HL-60 (cell line): Measurements from ENCODE around the gene NR4A3.

Experiments
- DNase-seq, 2 experiments: peaks; one replicate each; pipeline ENCODE4 v3.0.0-alpha.2; 2010 to 2020; ENCODE audit warnings: low read depth in 1 of 2, low spot score in 1 of 2
- H3K27ac ChIP-seq: fragments of 250-450 bp; sonication (Bioruptor Pico); replicated peaks from 2 replicates; pipeline ENCODE4 v1.5.1; 2020; ENCODE audit warnings: mild to moderate bottlenecking, moderate library complexity
- H3K27me3 ChIP-seq: fragments of 250-450 bp; sonication (Bioruptor Pico); 2 replicates; pipeline ENCODE4 v1.5.1; 2021; ENCODE audit warnings: mild to moderate bottlenecking, moderate library complexity; ENCODE audit not compliant: insufficient read depth, poor library complexity, severe bottlenecking
- H3K4me3 ChIP-seq: replicated peaks from 2 replicates; pipeline ENCODE4 v1.5.1; 2011; ENCODE audit warnings: mild to moderate bottlenecking, control low read depth, low read length; ENCODE audit not compliant: insufficient read depth
- GABPA ChIP-seq: IDR thresholded peaks from 2 replicates; pipeline ENCODE4 v1.6.1; 2012; ENCODE audit warnings: low read depth
- POLR2AphosphoS5 ChIP-seq: IDR thresholded peaks from 2 replicates; pipeline ENCODE4 v1.6.1; 2012; ENCODE audit warnings: low read depth
- REST ChIP-seq: IDR thresholded peaks from 2 replicates; pipeline ENCODE4 v1.6.1; 2012; ENCODE audit warnings: low read depth; ENCODE audit not compliant: insufficient replicate concordance
- SPI1 ChIP-seq: IDR thresholded peaks from 2 replicates; pipeline ENCODE4 v1.6.1; 2012; ENCODE audit warnings: low read depth, mild to moderate bottlenecking, borderline replicate concordance
- TF ChIP-seq, protein P1 (sequence below): IDR thresholded peaks from one replicate; pipeline ENCODE4 v1.5.1; 2011; ENCODE audit warnings: low read length, control low read depth, inconsistent platforms; ENCODE audit not compliant: insufficient read depth

Gene NR4A3

GRCh38 chr9:99807956-99808355, 13.7 kb upstream of the NR4A3 start:
- Histone ChIP-seq H3K27me3 (no peaks in the 10 kb centered on the region), H3K4me3 (no peak overlapping the region), H3K27ac (no peak overlapping the region)
- TF ChIP-seq GABPA (no peak), REST (no peak), SPI1 (no peak), POLR2AphosphoS5 (no peak)
- TF ChIP-seq, protein P1, sequence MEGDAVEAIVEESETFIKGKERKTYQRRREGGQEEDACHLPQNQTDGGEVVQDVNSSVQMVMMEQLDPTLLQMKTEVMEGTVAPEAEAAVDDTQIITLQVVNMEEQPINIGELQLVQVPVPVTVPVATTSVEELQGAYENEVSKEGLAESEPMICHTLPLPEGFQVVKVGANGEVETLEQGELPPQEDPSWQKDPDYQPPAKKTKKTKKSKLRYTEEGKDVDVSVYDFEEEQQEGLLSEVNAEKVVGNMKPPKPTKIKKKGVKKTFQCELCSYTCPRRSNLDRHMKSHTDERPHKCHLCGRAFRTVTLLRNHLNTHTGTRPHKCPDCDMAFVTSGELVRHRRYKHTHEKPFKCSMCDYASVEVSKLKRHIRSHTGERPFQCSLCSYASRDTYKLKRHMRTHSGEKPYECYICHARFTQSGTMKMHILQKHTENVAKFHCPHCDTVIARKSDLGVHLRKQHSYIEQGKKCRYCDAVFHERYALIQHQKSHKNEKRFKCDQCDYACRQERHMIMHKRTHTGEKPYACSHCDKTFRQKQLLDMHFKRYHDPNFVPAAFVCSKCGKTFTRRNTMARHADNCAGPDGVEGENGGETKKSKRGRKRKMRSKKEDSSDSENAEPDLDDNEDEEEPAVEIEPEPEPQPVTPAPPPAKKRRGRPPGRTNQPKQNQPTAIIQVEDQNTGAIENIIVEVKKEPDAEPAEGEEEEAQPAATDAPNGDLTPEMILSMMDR: no peak
- no peak for DNase-seq

- peak in 1 of 2 experiments; percentile 7 for DNase-seq
- no peak overlapping the region for H3K27ac ChIP-seq
- H3K4me3 ChIP-seq: no peak overlapping the region
- peak; percentile 55; the same call in 1 of the 2 replicates for TF ChIP-seq SPI1
- no peak for TF ChIP-seq REST
- no peaks in the 10 kb centered on the region for H3K27me3 ChIP-seq
These were observed 13.2 kb upstream of the NR4A3 start for GRCh38 chr9:99808454-99808853.

DNA sequence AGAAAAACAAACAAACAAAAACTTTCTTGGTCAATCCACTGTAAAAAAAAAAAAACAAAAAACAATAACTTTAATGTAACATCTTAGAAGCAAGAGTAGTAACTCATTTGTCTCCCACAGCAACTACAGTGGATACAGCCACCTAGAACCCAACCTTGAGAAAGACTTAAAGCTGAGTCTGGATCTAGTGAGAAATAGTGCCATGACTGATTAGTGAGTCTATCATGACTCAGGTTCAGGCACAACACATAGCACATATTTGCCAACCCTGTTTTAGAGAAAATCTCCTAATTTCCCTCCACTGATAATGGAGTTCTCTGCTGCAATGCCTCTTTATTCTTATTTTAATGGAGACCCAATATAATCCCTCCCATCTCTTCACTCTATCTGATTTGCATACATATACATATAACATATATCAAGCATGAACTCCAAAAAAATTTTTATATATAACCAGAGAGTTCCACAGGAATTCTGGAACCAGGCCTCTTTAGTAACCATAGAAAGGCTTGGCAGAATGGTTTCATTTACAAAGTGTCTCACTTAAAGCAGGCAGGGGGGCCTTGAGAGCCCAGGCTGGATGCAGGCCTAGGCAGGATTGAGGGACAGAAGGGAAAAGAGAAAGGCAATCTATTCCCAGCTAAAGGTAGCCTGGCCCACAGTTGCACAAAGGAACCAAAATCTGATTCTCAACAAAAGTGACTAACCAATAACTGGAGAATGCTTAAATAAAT, 11.9 kb upstream of the NR4A3 start:
- no peak overlapping the region for H3K27ac ChIP-seq
- no peaks in the 10 kb centered on the region for H3K27me3 ChIP-seq
- H3K4me3 ChIP-seq: no peak overlapping the region
- no peak for DNase-seq
- TF ChIP-seq GABPA (no peak), SPI1 (no peak), POLR2AphosphoS5 (no peak), REST (no peak)
- TF ChIP-seq, protein P1: no peak
